HEK293 (cell line): ENCODE measurements around the gene ARHGAP26.

Experiments used
- CTCF ChIA-PET: fragments of 350-600 bp; formaldehyde crosslinking; extraction: SDS; loops from one replicate; lab custom pipeline; 2021; ENCODE audit warnings: antibody characterized with exemption; lab: Yijun Ruan, JAX
- POLR2A ChIA-PET: fragments of 300-600 bp; formaldehyde crosslinking; extraction: SDS; loops from one replicate; lab custom pipeline; 2020; ENCODE audit warnings: antibody characterized with exemption, inconsistent platforms; lab: Yijun Ruan, JAX
- H3K27ac ChIP-seq: fragments of 200-500 bp; sonication (Bioruptor generic); 2 replicates; pipeline ENCODE4 v1.5.1; 2014; ENCODE audit warnings: low read depth, low read length, control low read depth, inconsistent platforms; ENCODE audit errors: extremely low read depth
- H3K36me3 ChIP-seq, 2 experiments: fragments of 200-500 bp in 1 of 2; sonication (Bioruptor generic) in 1 of 2; 1 replicate in 1 of 2; 2 replicates in 1 of 2; pipeline ENCODE4 v1.5.1; 2014 to 2017; ENCODE audit warnings: inconsistent platforms in 2 of 2, low read length in 2 of 2; ENCODE audit not compliant: control insufficient read depth in 2 of 2, insufficient read depth in 1 of 2
- H3K4me1 ChIP-seq: fragments of 200-500 bp; sonication (Bioruptor generic); 2 replicates; pipeline ENCODE4 v1.5.1; 2014; ENCODE audit warnings: mild to moderate bottlenecking, low read length, inconsistent platforms; ENCODE audit not compliant: control insufficient read depth, insufficient read depth
- H3K4me3 ChIP-seq: 2 replicates; pipeline ENCODE4 v1.5.1; 2011; ENCODE audit warnings: low read depth, mild to moderate bottlenecking, control low read depth, low read length, moderate library complexity
- H3K9me3 ChIP-seq: fragments of 200-500 bp; sonication (Bioruptor generic); 2 replicates; pipeline ENCODE4 v1.5.1; 2014; ENCODE audit warnings: low read depth, low read length, inconsistent platforms; ENCODE audit not compliant: control insufficient read depth, insufficient read depth
- KLF9 ChIP-seq: fragments of 450-650 bp; formaldehyde crosslinking; IDR thresholded peaks from 2 replicates; pipeline ENCODE4 v1.5.1; 2016; ENCODE audit warnings: missing biosample characterization, missing genetic modification characterization, low read depth
- MZF1 ChIP-seq: fragments of 450-650 bp; formaldehyde crosslinking; IDR thresholded peaks from 2 replicates; pipeline ENCODE4 v1.5.1; 2017; ENCODE audit warnings: missing biosample characterization, missing genetic modification characterization, borderline replicate concordance
- RBAK ChIP-seq: fragments of 450-650 bp; formaldehyde crosslinking; IDR thresholded peaks from 2 replicates; pipeline ENCODE4 v1.5.1; 2016; ENCODE audit warnings: missing biosample characterization, missing genetic modification characterization
- SCRT1 ChIP-seq: fragments of 450-650 bp; formaldehyde crosslinking; IDR thresholded peaks from 2 replicates; pipeline ENCODE4 v1.5.1; 2016; ENCODE audit warnings: missing biosample characterization, missing genetic modification characterization, borderline replicate concordance
- ZBTB17 ChIP-seq: fragments of 450-650 bp; formaldehyde crosslinking; IDR thresholded peaks from 2 replicates; pipeline ENCODE4 v1.5.1; 2016; ENCODE audit warnings: missing biosample characterization, missing genetic modification characterization
- ZBTB20 ChIP-seq: fragments of 450-650 bp; formaldehyde crosslinking; IDR thresholded peaks from 2 replicates; pipeline ENCODE4 v1.5.1; 2016; ENCODE audit warnings: missing biosample characterization, missing genetic modification characterization
- ZIC2 ChIP-seq: fragments of 450-650 bp; formaldehyde crosslinking; IDR thresholded peaks from 2 replicates; pipeline ENCODE4 v1.5.1; 2016; ENCODE audit warnings: missing biosample characterization, missing genetic modification characterization
- ZNF184 ChIP-seq: fragments of 450-650 bp; IDR thresholded peaks from 2 replicates; pipeline ENCODE4 v1.5.1; 2018; ENCODE audit warnings: missing biosample characterization, mild to moderate bottlenecking, missing genetic modification characterization
- ZNF223 ChIP-seq: fragments of 450-650 bp; formaldehyde crosslinking; IDR thresholded peaks from 2 replicates; pipeline ENCODE4 v1.5.1; 2016; ENCODE audit warnings: missing biosample characterization, missing genetic modification characterization
- ZNF24 ChIP-seq: fragments of 450-650 bp; formaldehyde crosslinking; IDR thresholded peaks from 2 replicates; pipeline ENCODE4 v1.5.1; 2016; ENCODE audit warnings: missing biosample characterization, missing genetic modification characterization
- ZNF280C ChIP-seq: fragments of 450-650 bp; formaldehyde crosslinking; IDR thresholded peaks from 2 replicates; pipeline ENCODE4 v1.5.1; 2016; ENCODE audit warnings: missing biosample characterization, missing genetic modification characterization
- ZNF335 ChIP-seq: fragments of 450-650 bp; formaldehyde crosslinking; conservative IDR thresholded peaks from 2 replicates; pipeline ENCODE4 v1.5.1; 2016; ENCODE audit warnings: missing biosample characterization, missing genetic modification characterization
- ZNF37A ChIP-seq: fragments of 450-650 bp; IDR thresholded peaks from 2 replicates; pipeline ENCODE4 v1.5.1; 2018; ENCODE audit warnings: missing biosample characterization, missing genetic modification characterization
- ZNF391 ChIP-seq: fragments of 450-650 bp; formaldehyde crosslinking; IDR thresholded peaks from 2 replicates; pipeline ENCODE4 v1.5.1; 2016; ENCODE audit warnings: low read depth, missing biosample characterization, missing genetic modification characterization, borderline replicate concordance
- ZNF416 ChIP-seq: fragments of 450-650 bp; formaldehyde crosslinking; IDR thresholded peaks from 2 replicates; pipeline ENCODE4 v1.5.1; 2016; ENCODE audit warnings: missing biosample characterization, missing genetic modification characterization
- ZNF426 ChIP-seq: fragments of 450-650 bp; formaldehyde crosslinking; IDR thresholded peaks from 2 replicates; pipeline ENCODE4 v1.5.1; 2017; ENCODE audit warnings: missing biosample characterization, missing genetic modification characterization, mild to moderate bottlenecking, inconsistent platforms, moderate library complexity
- ZNF521 ChIP-seq: fragments of 450-650 bp; formaldehyde crosslinking; IDR thresholded peaks from 2 replicates; pipeline ENCODE4 v1.5.1; 2017; ENCODE audit warnings: missing biosample characterization, mild to moderate bottlenecking, missing genetic modification characterization
- ZNF629 ChIP-seq: fragments of 450-650 bp; formaldehyde crosslinking; IDR thresholded peaks from 2 replicates; pipeline ENCODE4 v1.5.1; 2017; ENCODE audit warnings: missing biosample characterization, missing genetic modification characterization
- ZNF645 ChIP-seq: fragments of 450-650 bp; formaldehyde crosslinking; IDR thresholded peaks from 2 replicates; pipeline ENCODE4; 2016; ENCODE audit warnings: missing biosample characterization, missing genetic modification characterization
- ZNF660 ChIP-seq: fragments of 450-650 bp; IDR thresholded peaks from 2 replicates; pipeline ENCODE4 v1.5.1; 2018; ENCODE audit warnings: missing biosample characterization, mild to moderate bottlenecking, missing genetic modification characterization
- ZNF664 ChIP-seq: fragments of 450-650 bp; formaldehyde crosslinking; IDR thresholded peaks from 2 replicates; pipeline ENCODE4 v1.5.1; 2016; ENCODE audit warnings: missing biosample characterization, missing genetic modification characterization
- ZNF791 ChIP-seq: fragments of 450-650 bp; formaldehyde crosslinking; IDR thresholded peaks from 2 replicates; pipeline ENCODE4 v1.5.1; 2016; ENCODE audit warnings: missing biosample characterization, missing genetic modification characterization
- TF ChIP-seq, protein P1 (sequence below): fragments of 450-650 bp; formaldehyde crosslinking; IDR thresholded peaks from 2 replicates; pipeline ENCODE4 v1.5.1; 2016; ENCODE audit warnings: missing biosample characterization, missing genetic modification characterization
- TF ChIP-seq, protein P2 (sequence below): fragments of 450-650 bp; formaldehyde crosslinking; IDR thresholded peaks from 2 replicates; pipeline ENCODE4 v1.5.1; 2016; ENCODE audit warnings: missing biosample characterization, missing genetic modification characterization
- TF ChIP-seq, protein P3 (sequence below): fragments of 450-650 bp; formaldehyde crosslinking; IDR thresholded peaks from 2 replicates; pipeline ENCODE4 v1.5.1; 2016; ENCODE audit warnings: missing biosample characterization, missing genetic modification characterization
- TF ChIP-seq, protein P4 (sequence below): fragments of 450-650 bp; formaldehyde crosslinking; IDR thresholded peaks from 2 replicates; pipeline ENCODE4 v1.5.1; 2016; ENCODE audit warnings: missing biosample characterization, missing genetic modification characterization
- TF ChIP-seq, protein P5 (sequence below): fragments of 450-650 bp; formaldehyde crosslinking; IDR thresholded peaks from 2 replicates; pipeline ENCODE4 v1.5.1; 2016; ENCODE audit warnings: missing biosample characterization, missing genetic modification characterization

Gene ARHGAP26

DNA sequence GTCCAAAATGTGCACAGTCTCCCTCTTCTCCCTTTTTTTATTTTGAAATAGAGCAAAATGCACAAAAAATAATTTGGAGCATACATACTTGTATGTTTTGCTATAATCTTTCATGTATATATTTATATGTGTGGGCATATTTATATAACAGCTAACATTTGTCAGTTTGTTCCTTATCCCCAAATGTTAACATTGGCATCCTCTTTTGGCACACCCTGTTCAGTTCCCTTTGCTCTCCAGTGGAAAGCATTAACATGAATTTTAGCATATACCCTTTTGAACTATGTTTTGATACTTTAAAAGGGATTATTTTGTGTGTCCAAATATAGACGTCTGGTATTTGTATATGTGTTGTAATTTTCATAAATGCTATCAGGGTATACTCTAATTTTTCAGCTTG, 306.2 kb downstream of the ARHGAP26 start:
- no peak overlapping the region for H3K4me3 ChIP-seq
- CTCF ChIA-PET = no interaction called here
- no peak overlapping the region for H3K27ac ChIP-seq
- peaks cover 13% of the 10 kb centered on the region for H3K4me1 ChIP-seq
- TF ChIP-seq ZNF664 (tag by site-specific recombination) (no peak), ZNF37A (tag by site-specific recombination) (no peak), ZNF24 (no peak), SCRT1 (tag by site-specific recombination) (no peak), ZNF391 (tag by site-specific recombination) (no peak), ZNF416 (no peak), ZNF660 (tag by site-specific recombination) (no peak), ZIC2 (tag by site-specific recombination) (no peak), RBAK (tag by site-specific recombination) (no peak), ZBTB20 (tag by site-specific recombination) (no peak), MZF1 (tag by site-specific recombination) (no peak), ZNF521 (tag by site-specific recombination) (no peak), ZNF335 (tag by site-specific recombination) (no peak), ZNF791 (no peak), ZNF223 (no peak), ZNF629 (tag by site-specific recombination) (no peak)
- TF ChIP-seq, protein P1, sequence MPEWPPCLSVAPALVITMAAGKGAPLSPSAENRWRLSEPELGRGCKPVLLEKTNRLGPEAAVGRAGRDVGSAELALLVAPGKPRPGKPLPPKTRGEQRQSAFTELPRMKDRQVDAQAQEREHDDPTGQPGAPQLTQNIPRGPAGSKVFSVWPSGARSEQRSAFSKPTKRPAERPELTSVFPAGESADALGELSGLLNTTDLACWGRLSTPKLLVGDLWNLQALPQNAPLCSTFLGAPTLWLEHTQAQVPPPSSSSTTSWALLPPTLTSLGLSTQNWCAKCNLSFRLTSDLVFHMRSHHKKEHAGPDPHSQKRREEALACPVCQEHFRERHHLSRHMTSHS (tag by site-specific recombination) = no peak
- TF ChIP-seq, protein P2, sequence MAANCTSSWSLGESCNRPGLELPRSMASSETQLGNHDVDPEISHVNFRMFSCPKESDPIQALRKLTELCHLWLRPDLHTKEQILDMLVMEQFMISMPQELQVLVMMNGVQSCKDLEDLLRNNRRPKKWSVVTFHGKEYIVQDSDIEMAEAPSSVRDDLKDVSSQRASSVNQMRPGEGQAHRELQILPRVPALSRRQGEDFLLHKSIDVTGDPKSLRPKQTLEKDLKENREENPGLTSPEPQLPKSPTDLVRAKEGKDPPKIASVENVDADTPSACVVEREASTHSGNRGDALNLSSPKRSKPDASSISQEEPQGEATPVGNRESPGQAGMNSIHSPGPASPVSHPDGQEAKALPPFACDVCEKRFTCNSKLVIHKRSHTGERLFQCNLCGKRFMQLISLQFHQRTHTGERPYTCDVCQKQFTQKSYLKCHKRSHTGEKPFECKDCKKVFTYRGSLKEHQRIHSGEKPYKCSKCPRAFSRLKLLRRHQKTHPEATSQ (tag by site-specific recombination) = no peak
- H3K9me3 ChIP-seq = no peaks in the 10 kb centered on the region
- POLR2A ChIA-PET = interaction anchor here (0.6 kb wide), 1 partner anchor 74 kb away, joined by 8 read pairs; no protein-coding TSS in a partner anchor
- H3K36me3 ChIP-seq = no peaks in the 10 kb centered on the region

DNA sequence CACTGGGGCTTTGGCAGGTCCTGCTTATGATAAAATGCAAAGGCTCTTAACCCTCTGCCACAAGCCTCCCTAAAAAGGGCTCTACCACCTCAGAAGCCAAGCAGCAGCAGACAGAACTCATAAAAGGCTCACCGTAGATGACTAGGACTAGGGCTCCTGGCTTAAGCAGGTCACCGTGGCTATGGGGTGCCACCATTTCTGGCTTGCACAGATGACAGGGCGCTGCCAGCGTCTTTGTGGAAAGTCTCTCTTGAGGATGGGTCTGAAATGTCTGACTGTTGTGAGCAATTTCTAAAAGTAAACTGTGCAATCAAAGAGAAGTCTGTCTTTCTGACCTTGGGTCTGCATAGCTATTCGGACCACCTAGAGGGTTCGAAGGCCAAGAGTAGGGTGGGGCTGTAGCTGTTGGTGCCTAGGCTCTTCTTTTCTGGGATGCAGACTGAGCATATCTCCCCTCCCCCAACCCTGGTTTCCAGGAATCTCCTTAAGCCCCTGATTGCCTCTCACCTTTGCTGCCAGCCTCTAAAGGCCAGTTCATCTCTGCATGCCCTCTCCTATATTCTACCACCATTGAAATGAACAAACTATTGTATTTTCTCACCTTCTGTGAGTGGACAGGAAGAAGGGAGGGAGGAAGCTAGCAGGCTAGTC, 307.4 kb downstream of the ARHGAP26 start:
- no peaks in the 10 kb centered on the region for H3K9me3 ChIP-seq
- H3K4me1 ChIP-seq = peaks cover 13% of the 10 kb centered on the region
- ChIA-PET POLR2A (no interaction called here), CTCF (no interaction called here)
- peak overlapping the region; percentile 30; the same call in 1 of the 2 replicates for H3K27ac ChIP-seq
- no peak overlapping the region for H3K4me3 ChIP-seq
- H3K36me3 ChIP-seq = no peaks in the 10 kb centered on the region
- TF ChIP-seq ZNF280C = no peak
- TF ChIP-seq KLF9 (tag by site-specific recombination) = no peak
- TF ChIP-seq, protein P3, sequence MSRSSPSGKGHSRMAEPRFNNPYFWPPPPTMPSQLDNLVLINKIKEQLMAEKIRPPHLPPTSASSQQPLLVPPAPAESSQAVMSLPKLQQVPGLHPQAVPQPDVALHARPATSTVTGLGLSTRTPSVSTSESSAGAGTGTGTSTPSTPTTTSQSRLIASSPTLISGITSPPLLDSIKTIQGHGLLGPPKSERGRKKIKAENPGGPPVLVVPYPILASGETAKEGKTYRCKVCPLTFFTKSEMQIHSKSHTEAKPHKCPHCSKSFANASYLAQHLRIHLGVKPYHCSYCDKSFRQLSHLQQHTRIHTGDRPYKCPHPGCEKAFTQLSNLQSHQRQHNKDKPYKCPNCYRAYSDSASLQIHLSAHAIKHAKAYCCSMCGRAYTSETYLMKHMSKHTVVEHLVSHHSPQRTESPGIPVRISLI (tag by site-specific recombination) = no peak
- TF ChIP-seq, protein P4, sequence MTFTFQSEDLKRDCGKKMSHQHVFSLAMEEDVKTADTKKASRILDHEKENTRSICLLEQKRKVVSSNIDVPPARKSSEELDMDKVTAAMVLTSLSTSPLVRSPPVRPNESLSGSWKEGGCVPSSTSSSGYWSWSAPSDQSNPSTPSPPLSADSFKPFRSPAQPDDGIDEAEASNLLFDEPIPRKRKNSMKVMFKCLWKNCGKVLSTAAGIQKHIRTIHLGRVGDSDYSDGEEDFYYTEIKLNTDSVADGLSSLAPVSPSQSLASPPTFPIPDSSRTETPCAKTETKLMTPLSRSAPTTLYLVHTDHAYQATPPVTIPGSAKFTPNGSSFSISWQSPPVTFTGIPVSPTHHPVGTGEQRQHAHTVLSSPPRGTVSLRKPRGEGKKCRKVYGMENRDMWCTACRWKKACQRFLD (tag by site-specific recombination) = no peak
- TF ChIP-seq ZNF426 (tag by site-specific recombination) = no peak
- TF ChIP-seq ZNF184 (tag by site-specific recombination) = no peak
- TF ChIP-seq, protein P5, sequence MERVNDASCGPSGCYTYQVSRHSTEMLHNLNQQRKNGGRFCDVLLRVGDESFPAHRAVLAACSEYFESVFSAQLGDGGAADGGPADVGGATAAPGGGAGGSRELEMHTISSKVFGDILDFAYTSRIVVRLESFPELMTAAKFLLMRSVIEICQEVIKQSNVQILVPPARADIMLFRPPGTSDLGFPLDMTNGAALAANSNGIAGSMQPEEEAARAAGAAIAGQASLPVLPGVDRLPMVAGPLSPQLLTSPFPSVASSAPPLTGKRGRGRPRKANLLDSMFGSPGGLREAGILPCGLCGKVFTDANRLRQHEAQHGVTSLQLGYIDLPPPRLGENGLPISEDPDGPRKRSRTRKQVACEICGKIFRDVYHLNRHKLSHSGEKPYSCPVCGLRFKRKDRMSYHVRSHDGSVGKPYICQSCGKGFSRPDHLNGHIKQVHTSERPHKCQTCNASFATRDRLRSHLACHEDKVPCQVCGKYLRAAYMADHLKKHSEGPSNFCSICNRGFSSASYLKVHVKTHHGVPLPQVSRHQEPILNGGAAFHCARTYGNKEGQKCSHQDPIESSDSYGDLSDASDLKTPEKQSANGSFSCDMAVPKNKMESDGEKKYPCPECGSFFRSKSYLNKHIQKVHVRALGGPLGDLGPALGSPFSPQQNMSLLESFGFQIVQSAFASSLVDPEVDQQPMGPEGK = no peak
- no peak for TF ChIP-seq ZNF645 (tag by site-specific recombination)
- no peak for TF ChIP-seq ZBTB17
